Natural killer cell (primary cell): ENCODE measurements around the gene MTPN. TPM values are rescaled to one million over a fixed set of nuclear protein-coding genes. Genes with fewer than 3 reads are reported as not detected.

Experiments used
- ATAC-seq, 3 donors: fragments of 150-1000 bp in 2 of 3; fragments of 200-7000 bp in 1 of 3; cut with Tn5 transposase; 1 replicate in 1 of 3; 2 replicates in 2 of 3; pipeline ENCODE4 v1.10.0; 2021; ENCODE audit warnings: mild to moderate bottlenecking in 2 of 3, moderate library complexity in 2 of 3
- DNase-seq, 2 donors: peaks; one replicate each; pipeline versions ENCODE4 v3.0.0 to v3.0.0-alpha.2; 2013 to 2021; ENCODE audit warnings: mixed read lengths in 1 of 2
- H3K27ac ChIP-seq: one replicate; pipeline ENCODE4 v1.5.1; 2013; ENCODE audit warnings: mild to moderate bottlenecking, low read length
- H3K27me3 ChIP-seq: one replicate; pipeline ENCODE4 v1.6.1; 2013; ENCODE audit warnings: low read length; ENCODE audit not compliant: control insufficient read depth, insufficient read depth
- H3K36me3 ChIP-seq: one replicate; pipeline ENCODE4 v1.6.1; 2013; ENCODE audit warnings: low read length; ENCODE audit not compliant: control insufficient read depth, insufficient read depth
- H3K4me1 ChIP-seq: one replicate; pipeline ENCODE4 v1.6.1; 2013; ENCODE audit warnings: low read length; ENCODE audit not compliant: control insufficient read depth, insufficient read depth
- H3K4me3 ChIP-seq: one replicate; pipeline ENCODE4 v1.5.1; 2013; ENCODE audit warnings: low read length
- H3K9me3 ChIP-seq: one replicate; pipeline ENCODE4 v1.6.1; 2013; ENCODE audit warnings: low read length; ENCODE audit not compliant: control insufficient read depth, insufficient read depth
- H3K27ac Mint-ChIP-seq, 2 donors: one replicate each; pipeline ENCODE4 v1.8.0; 2022; ENCODE audit warnings: mild to moderate bottlenecking in 2 of 2, mixed read lengths in 2 of 2, moderate library complexity in 1 of 2
- H3K27me3 Mint-ChIP-seq, 2 donors: one replicate each; pipeline ENCODE4 v1.8.0; 2022; ENCODE audit warnings: low read depth in 2 of 2, mixed read lengths in 2 of 2
- H3K36me3 Mint-ChIP-seq: one replicate; pipeline ENCODE4 v1.8.0; 2022; ENCODE audit warnings: mixed read lengths
- H3K4me1 Mint-ChIP-seq, 2 donors: one replicate each; pipeline ENCODE4 v1.8.0; 2022; ENCODE audit warnings: mixed read lengths in 2 of 2
- H3K4me3 Mint-ChIP-seq: one replicate; pipeline ENCODE4 v1.8.0; 2022; ENCODE audit warnings: mild to moderate bottlenecking, moderate library complexity, mixed read lengths
- H3K9me3 Mint-ChIP-seq, 2 donors: one replicate each; pipeline ENCODE4 v1.8.0; 2022; ENCODE audit warnings: mixed read lengths in 2 of 2
- WGBS: methylation state at CpG from one replicate; pipeline ENCODE4 v1.1.7; 2013; ENCODE audit warnings: missing lambda C conversion rate; ENCODE audit not compliant: insufficient coverage; 5-methylcytosine and 5-hydroxymethylcytosine counted together
- intact Hi-C: fragments of 100-400 bp; cut with micrococcal nuclease; formaldehyde crosslinking; loops from one replicate; pipeline ENCODE4 v1.14.2; 2022
- total RNA-seq, 4 donors: library from RNA; stranded (reverse); fragments of 120-200 nt in 1 of 4; gene quantifications; one replicate each; pipeline versions ENCODE4 v1.2.3 to v1.2.4, GENCODE V29; 2013 to 2022
- TF ChIP-seq, protein P1 (sequence below): fragments of 200-600 bp; IDR thresholded peaks from one replicate; pipeline ENCODE4 v1.8.0; 2022; ENCODE audit warnings: antibody characterized with exemption

The MTPN gene
- total RNA-seq, 3 donors from 2014 or later (not counting 1 experiment from before 2014, with no cell fraction given): 161 to 170 (median 165) TPM

- Histone ChIP-seq H3K4me1 (peaks cover 34% of the 10 kb centered on the region), H3K36me3 (peaks cover 2% of the 10 kb centered on the region), H3K4me3 (no peak overlapping the region), H3K9me3 (no peaks in the 10 kb centered on the region), H3K27ac (peak overlapping the region; percentile 16), H3K27me3 (no peaks in the 10 kb centered on the region)
- H3K9me3 Mint-ChIP-seq: no peaks in the 10 kb centered on the region
- intact Hi-C loops: no loop called here
- H3K36me3 Mint-ChIP-seq: no peaks in the 10 kb centered on the region
- TF ChIP-seq, protein P1, sequence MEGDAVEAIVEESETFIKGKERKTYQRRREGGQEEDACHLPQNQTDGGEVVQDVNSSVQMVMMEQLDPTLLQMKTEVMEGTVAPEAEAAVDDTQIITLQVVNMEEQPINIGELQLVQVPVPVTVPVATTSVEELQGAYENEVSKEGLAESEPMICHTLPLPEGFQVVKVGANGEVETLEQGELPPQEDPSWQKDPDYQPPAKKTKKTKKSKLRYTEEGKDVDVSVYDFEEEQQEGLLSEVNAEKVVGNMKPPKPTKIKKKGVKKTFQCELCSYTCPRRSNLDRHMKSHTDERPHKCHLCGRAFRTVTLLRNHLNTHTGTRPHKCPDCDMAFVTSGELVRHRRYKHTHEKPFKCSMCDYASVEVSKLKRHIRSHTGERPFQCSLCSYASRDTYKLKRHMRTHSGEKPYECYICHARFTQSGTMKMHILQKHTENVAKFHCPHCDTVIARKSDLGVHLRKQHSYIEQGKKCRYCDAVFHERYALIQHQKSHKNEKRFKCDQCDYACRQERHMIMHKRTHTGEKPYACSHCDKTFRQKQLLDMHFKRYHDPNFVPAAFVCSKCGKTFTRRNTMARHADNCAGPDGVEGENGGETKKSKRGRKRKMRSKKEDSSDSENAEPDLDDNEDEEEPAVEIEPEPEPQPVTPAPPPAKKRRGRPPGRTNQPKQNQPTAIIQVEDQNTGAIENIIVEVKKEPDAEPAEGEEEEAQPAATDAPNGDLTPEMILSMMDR: no peak
- WGBS: 95% methylated on average over 4 of the region's 4 CpGs
- DNase-seq: no peak
- peak overlapping the region; percentile 53 for H3K4me3 Mint-ChIP-seq
- H3K27me3 Mint-ChIP-seq: no peaks in the 10 kb centered on the region
- peak overlapping the region; percentile 88 to 91 for H3K27ac Mint-ChIP-seq
- peaks cover 81% of the 10 kb centered on the region in 2 donors for H3K4me1 Mint-ChIP-seq
- ATAC-seq: no peak
Observed at GRCh38 chr7:135978624-135979023, 1.5 kb upstream of the MTPN start.

DNA sequence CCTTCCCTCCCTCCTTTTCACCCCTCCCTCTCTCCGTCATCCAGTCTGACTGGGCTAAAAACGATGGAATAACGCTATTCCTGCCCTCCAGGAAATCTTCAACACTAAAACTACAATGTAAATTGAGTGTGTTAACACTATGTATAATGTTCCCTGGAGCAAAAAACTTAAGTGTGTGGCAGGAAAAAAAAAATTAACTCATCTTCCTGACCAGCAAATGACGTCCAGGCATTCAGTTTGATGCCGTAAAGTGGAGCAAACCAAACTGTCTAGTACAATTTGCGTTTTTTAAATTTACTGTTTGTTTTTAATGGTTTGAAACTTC lies 545 bp upstream of the MTPN start:
- H3K9me3 ChIP-seq: no peaks in the 10 kb centered on the region
- H3K4me1 ChIP-seq: peaks cover 34% of the 10 kb centered on the region
- intact Hi-C loops: no loop called here
- TF ChIP-seq, protein P1: no peak
- H3K36me3 Mint-ChIP-seq: no peaks in the 10 kb centered on the region
- H3K27ac ChIP-seq: peak overlapping the region; percentile 87
- 88% methylated on average over 3 of the region's 6 CpGs for WGBS
- H3K36me3 ChIP-seq: peaks cover 7% of the 10 kb centered on the region
- DNase-seq (no peak), ATAC-seq (no peak)
- H3K4me3 Mint-ChIP-seq: peak overlapping the region; percentile 95
- H3K4me3 ChIP-seq: peak overlapping the region; percentile 93
- H3K27me3 Mint-ChIP-seq: no peaks in the 10 kb centered on the region
- no peaks in the 10 kb centered on the region for H3K9me3 Mint-ChIP-seq
- H3K4me1 Mint-ChIP-seq: peaks cover 84 to 86% of the 10 kb centered on the region in 2 donors
- H3K27me3 ChIP-seq: no peaks in the 10 kb centered on the region
- peak overlapping the region; percentile 91 to 93 for H3K27ac Mint-ChIP-seq

GRCh38 chr7:135976312-135977006 lies 700 bp downstream of the MTPN start:
- H3K27me3 ChIP-seq: no peaks in the 10 kb centered on the region
- no peaks in the 10 kb centered on the region for H3K9me3 Mint-ChIP-seq
- WGBS: 0% methylated on average over 10 of the region's 13 CpGs

More at GRCh38 chr7:135976312-135977006, 700 bp downstream of the MTPN start:
- Histone ChIP-seq H3K36me3 (peaks cover 9% of the 10 kb centered on the region), H3K4me3 (peak overlapping the region; percentile 93), H3K4me1 (peaks cover 31% of the 10 kb centered on the region), H3K9me3 (no peaks in the 10 kb centered on the region), H3K27ac (peak overlapping the region; percentile 87)
- intact Hi-C loops: no loop called here
- H3K4me1 Mint-ChIP-seq: peaks cover 82 to 84% of the 10 kb centered on the region in 2 donors
- DNase-seq (peak in 1 of 2 donors; percentile 68), ATAC-seq (no peak)
- no peaks in the 10 kb centered on the region for H3K27me3 Mint-ChIP-seq
- H3K36me3 Mint-ChIP-seq: no peaks in the 10 kb centered on the region
- TF ChIP-seq, protein P1: no peak
- H3K27ac Mint-ChIP-seq: peak overlapping the region; percentile 91 to 93
- H3K4me3 Mint-ChIP-seq: peak overlapping the region; percentile 95
